ENCODE measurements around the gene RACK1.
A peak's percentile ranks its signal among the peaks of the same experiment; 100 is the strongest.

The RACK1 gene

GRCh38 chr5:181199881-181200638 lies 43.6 kb downstream of the RACK1 start:
- DNase-seq (ENCODE audit: insufficient read length, low spot score) (no peak), FAIRE-seq (no peak)

- DNase-seq (ENCODE audit: insufficient read length, low spot score) (no peak), FAIRE-seq (peak; percentile 11)
These were observed 44.7 kb downstream of the RACK1 start for GRCh38 chr5:181198905-181199519.

- DNase-seq (ENCODE audit: insufficient read length, low spot score) = no peak
- no peak for FAIRE-seq
These were observed 45.5 kb downstream of the RACK1 start for GRCh38 chr5:181198106-181198685.

GRCh38 chr5:181197326-181197951 lies 46.3 kb downstream of the RACK1 start:
- FAIRE-seq (no peak), DNase-seq (ENCODE audit: insufficient read length, low spot score) (no peak)

GRCh38 chr5:181195249-181195761 lies 48.4 kb downstream of the RACK1 start:
- FAIRE-seq (no peak), DNase-seq (ENCODE audit: insufficient read length, low spot score) (no peak)

GRCh38 chr5:181194489-181195248 lies 49.0 kb downstream of the RACK1 start:
- FAIRE-seq (no peak), DNase-seq (ENCODE audit: insufficient read length, low spot score) (no peak)

GRCh38 chr5:181193656-181194055 lies 50.0 kb downstream of the RACK1 start:
- FAIRE-seq (no peak), DNase-seq (ENCODE audit: insufficient read length, low spot score) (no peak)

GRCh38 chr5:181192337-181193046 lies 51.2 kb downstream of the RACK1 start:
- FAIRE-seq (no peak), DNase-seq (ENCODE audit: insufficient read length, low spot score) (no peak)

GRCh38 chr5:181191526-181192336 lies 52.0 kb downstream of the RACK1 start:
- FAIRE-seq (peak; percentile 93), DNase-seq (ENCODE audit: insufficient read length, low spot score) (peak; percentile 93)

GRCh38 chr5:181190711-181191525 lies 52.8 kb downstream of the RACK1 start:
- DNase-seq (ENCODE audit: insufficient read length, low spot score) = no peak
- peak; percentile 48 for FAIRE-seq

- FAIRE-seq (peak; percentile 58), DNase-seq (ENCODE audit: insufficient read length, low spot score) (no peak)
These were observed 53.6 kb downstream of the RACK1 start for GRCh38 chr5:181189962-181190710.

- DNase-seq (ENCODE audit: insufficient read length, low spot score) = no peak
- peak; percentile 58 for FAIRE-seq
These were observed 54.2 kb downstream of the RACK1 start for GRCh38 chr5:181189363-181189961.

GRCh38 chr5:181188700-181189362 lies 54.9 kb downstream of the RACK1 start:
- FAIRE-seq (peak; percentile 65), DNase-seq (ENCODE audit: insufficient read length, low spot score) (no peak)

GRCh38 chr5:181187500-181188213 lies 56.0 kb downstream of the RACK1 start:
- no peak for DNase-seq (ENCODE audit: insufficient read length, low spot score)
- peak; percentile 52 for FAIRE-seq

- no peak for FAIRE-seq
- no peak for DNase-seq (ENCODE audit: insufficient read length, low spot score)
These were observed 56.7 kb downstream of the RACK1 start for GRCh38 chr5:181186986-181187499.

Data from GM19239 (cell line).